ENCODE results near the gene KXD1. TPM values are rescaled to one million over a fixed set of nuclear protein-coding genes. Genes with fewer than 3 reads are reported as not detected.
A peak's percentile ranks its signal among the peaks of the same experiment; 100 is the strongest.

The KXD1 gene
- total RNA-seq, 6 donors from 2014 or later: 69.6 to 333 (median 103) TPM

DNA sequence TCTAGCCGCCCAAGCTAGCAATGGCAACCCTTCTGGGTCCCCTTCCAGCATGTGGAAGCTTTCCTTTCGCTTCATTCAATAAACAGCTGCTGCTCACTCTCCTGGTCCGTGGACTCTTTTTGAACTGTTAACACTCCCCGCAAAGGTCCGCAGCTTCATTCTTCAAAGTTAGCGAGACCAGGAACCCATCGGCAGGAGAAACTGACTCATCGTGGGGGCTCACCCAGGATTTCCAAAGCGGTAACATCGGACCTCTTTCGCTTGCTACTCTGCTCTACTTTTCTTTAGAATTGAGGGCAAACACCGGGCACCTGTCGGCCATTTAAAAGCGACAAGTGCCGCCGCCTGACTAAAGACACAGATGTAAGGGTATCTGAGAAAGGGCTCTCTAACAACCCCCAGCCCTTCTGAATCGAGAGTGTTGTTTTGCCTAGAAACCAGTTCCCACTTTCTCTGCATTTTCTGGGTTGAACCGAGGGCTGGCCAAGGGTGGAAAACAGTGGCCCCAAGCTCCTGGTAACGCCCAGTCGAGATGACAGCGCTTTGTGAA lies 19.8 kb downstream of the KXD1 start:
- Histone ChIP-seq H3K4me3 (no peak overlapping the region), H3K27ac (no peak overlapping the region), H3K9me3 (no peaks in the 10 kb centered on the region), H3K36me3 (peaks cover 11 to 56% (median 36%) of the 10 kb centered on the region in 4 donors), H3K4me1 (peaks cover 12 to 14% (median 12%) of the 10 kb centered on the region in 4 donors), H3K27me3 (no peaks in the 10 kb centered on the region)
- ATAC-seq (ENCODE audit: low FRiP score in 2 of 2): no peak
- 86 to 90% methylated on average over 21 of the region's 21 CpGs for WGBS, 2 donors
- TF ChIP-seq POLR2A (IDR thresholded peaks at IDR 0.05) (no peak), CTCF (IDR thresholded peaks at IDR 0.05) (no peak), POLR2AphosphoS5 (IDR thresholded peaks at IDR 0.05) (no peak), EP300 (IDR thresholded peaks at IDR 0.05) (no peak)
- DNase-seq: no peak

DNA sequence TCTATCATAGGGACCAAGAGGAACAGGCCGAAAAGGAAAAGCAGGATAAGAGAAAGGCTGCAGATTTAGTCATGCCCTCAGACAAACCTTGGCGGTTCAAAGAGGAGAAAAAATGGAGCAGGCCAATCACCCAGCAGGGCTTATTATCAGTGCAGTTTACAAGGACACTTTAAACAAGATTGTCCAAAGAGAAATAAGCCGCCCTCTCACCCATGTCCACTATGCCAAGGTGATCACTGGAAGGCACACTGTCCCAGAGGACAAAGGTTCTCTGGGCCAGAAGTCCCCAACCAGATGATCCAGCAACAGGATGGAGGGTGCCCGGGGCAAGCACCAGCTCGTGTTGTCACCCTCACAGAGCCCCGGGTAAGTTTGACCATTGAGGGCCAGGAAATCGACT lies 22.6 kb downstream of the KXD1 start:
- no peaks in the 10 kb centered on the region for H3K4me1 ChIP-seq
- H3K36me3 ChIP-seq: peaks cover under 1 to 32% (median 17%) of the 10 kb centered on the region in 4 donors
- no peak for DNase-seq
- H3K4me3 ChIP-seq: no peak overlapping the region
- no peaks in the 10 kb centered on the region for H3K9me3 ChIP-seq
- ATAC-seq (ENCODE audit: low FRiP score in 2 of 2): no peak
- no peaks in the 10 kb centered on the region for H3K27me3 ChIP-seq
- TF ChIP-seq CTCF (IDR thresholded peaks at IDR 0.05): no peak
- TF ChIP-seq EP300 (IDR thresholded peaks at IDR 0.05): no peak
- TF ChIP-seq POLR2A (IDR thresholded peaks at IDR 0.05): no peak
- no peak for TF ChIP-seq POLR2AphosphoS5 (IDR thresholded peaks at IDR 0.05)
- no peak overlapping the region for H3K27ac ChIP-seq
- WGBS, 2 donors: 67 to 80% methylated on average over 7 of the region's 7 CpGs

DNA sequence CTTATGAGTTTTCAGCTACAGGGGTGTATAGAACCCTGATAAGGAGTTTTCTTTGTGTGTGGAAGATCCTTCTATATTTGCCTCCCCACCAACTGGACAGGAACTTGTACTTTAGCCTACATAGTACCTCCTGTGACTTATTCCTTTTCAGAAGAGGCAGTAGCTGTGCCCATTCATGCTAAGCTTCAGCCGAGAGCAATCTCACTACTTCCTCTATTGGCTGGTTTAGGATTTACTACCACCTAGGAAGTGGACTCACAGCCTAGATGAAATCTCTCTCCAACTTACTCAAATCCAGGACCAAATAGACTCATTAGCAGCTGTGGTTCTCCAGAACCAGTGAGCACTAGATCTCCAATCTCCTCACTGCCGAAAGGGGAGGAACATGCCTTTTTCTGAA lies 28.6 kb downstream of the KXD1 start:
- 52 to 60% methylated on average over 2 of the region's 2 CpGs for WGBS, 2 donors
- peaks cover 19 to 29% (median 22%) of the 10 kb centered on the region in 4 donors for H3K4me1 ChIP-seq
- no peak for DNase-seq
- no peaks in the 10 kb centered on the region for H3K9me3 ChIP-seq
- H3K4me3 ChIP-seq: no peak overlapping the region
- no peaks in the 10 kb centered on the region for H3K27me3 ChIP-seq
- H3K27ac ChIP-seq: no peak overlapping the region
- no peak for ATAC-seq (ENCODE audit: low FRiP score in 2 of 2)
- H3K36me3 ChIP-seq: peaks cover 0 to 10% (median 7%) of the 10 kb centered on the region in 4 donors
- TF ChIP-seq POLR2A (IDR thresholded peaks at IDR 0.05): no peak

DNA sequence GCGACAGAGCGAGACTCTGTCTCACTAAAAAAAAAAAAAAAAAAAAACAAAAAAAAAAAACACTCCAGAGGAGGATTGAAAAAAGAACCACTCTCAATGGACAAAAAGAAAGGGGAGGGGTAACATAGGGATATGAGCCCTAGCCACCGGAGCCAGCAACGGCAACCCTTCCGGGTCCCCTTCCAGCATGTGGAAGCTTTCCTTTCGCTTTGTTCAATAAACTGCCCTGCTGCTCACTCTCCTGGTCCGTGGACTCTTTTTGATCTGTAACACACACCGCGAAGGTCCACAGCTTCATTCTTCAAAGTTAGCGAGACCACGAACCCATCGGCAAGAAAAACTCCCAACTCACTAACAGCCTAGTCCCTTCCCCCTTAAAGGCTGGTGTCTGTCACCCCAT lies 29.9 kb downstream of the KXD1 start:
- TF ChIP-seq EP300 (IDR thresholded peaks at IDR 0.05) (no peak), POLR2A (IDR thresholded peaks at IDR 0.05) (no peak)
- peaks cover 19 to 29% (median 22%) of the 10 kb centered on the region in 4 donors for H3K4me1 ChIP-seq
- no peak for DNase-seq
- H3K27me3 ChIP-seq: no peaks in the 10 kb centered on the region
- no peak for ATAC-seq (ENCODE audit: low FRiP score in 2 of 2)
- no peaks in the 10 kb centered on the region for H3K9me3 ChIP-seq
- peak overlapping the region in 3 of 4 donors; percentile 82 to 88 (median 87) for H3K27ac ChIP-seq
- WGBS, 2 donors: 88 to 92% methylated on average over 12 of the region's 12 CpGs
- no peak overlapping the region for H3K4me3 ChIP-seq
- H3K36me3 ChIP-seq: peaks cover 0 to 15% (median 9%) of the 10 kb centered on the region in 4 donors

GRCh38 chr19:18587962-18588610 lies 30.4 kb downstream of the KXD1 start:
- Histone ChIP-seq H3K4me3 (peak overlapping the region; percentile 60 to 93 (median 86)), H3K9me3 (no peaks in the 10 kb centered on the region), H3K27me3 (no peaks in the 10 kb centered on the region), H3K4me1 (peaks cover 19 to 29% (median 22%) of the 10 kb centered on the region in 4 donors), H3K36me3 (peaks cover 0 to 15% (median 9%) of the 10 kb centered on the region in 4 donors), H3K27ac (peak overlapping the region; percentile 78 to 88 (median 84))
- no peak for ATAC-seq (ENCODE audit: low FRiP score in 2 of 2)
- WGBS, 2 donors: 33 to 37% methylated on average over 6 to 16 of the region's 16 CpGs
- TF ChIP-seq EP300 (IDR thresholded peaks at IDR 0.05): no peak
- TF ChIP-seq POLR2AphosphoS5 (IDR thresholded peaks at IDR 0.05): no peak
- no peak for TF ChIP-seq CTCF (IDR thresholded peaks at IDR 0.05)
- no peak for TF ChIP-seq POLR2A (IDR thresholded peaks at IDR 0.05)
- no peak for DNase-seq
